ENCODE results near the gene LRRK1.

Gene LRRK1

DNA sequence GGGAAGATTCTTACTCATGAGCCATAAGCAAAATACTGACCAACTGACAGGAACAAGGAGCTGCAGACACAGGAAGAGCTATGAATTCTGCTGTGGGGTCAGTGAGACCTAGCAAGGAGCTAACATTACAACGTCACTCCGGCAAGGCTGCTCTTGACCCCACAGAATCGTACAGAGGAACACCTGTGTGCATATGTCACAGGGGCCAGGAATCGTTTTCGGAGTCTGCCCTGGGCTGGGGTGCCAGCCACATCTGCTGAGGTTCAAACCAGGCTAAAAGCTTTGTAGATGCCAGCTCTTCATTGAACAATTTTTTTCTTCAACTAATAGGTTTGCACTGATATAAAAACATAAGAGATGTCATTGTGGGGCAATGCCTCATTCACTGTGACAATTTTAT is 82.6 kb downstream of the LRRK1 start:
- no peak for DNase-seq (ENCODE audit: low read depth in 1 of 2, low spot score in 1 of 2)

DNA sequence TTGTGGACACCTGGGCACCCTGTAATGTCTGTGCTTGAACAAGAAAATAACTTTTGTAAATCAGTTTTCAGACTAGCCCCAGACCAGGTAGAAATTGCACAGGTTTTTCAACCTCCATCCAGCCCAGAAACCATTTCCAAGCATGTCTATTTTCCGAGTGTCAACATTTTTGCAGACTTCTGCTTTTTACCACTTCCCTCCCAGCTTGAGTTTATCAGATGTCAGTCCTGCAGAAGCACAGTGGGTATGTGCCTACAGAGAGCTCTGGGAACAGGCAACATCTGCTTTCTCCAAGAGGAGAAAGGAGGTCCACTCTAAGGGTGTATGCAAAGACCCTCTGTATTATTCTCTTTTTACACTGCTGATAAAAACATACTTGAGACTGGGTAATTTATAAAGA is 83.9 kb downstream of the LRRK1 start:
- no peak for DNase-seq (ENCODE audit: low read depth in 1 of 2, low spot score in 1 of 2)

DNA sequence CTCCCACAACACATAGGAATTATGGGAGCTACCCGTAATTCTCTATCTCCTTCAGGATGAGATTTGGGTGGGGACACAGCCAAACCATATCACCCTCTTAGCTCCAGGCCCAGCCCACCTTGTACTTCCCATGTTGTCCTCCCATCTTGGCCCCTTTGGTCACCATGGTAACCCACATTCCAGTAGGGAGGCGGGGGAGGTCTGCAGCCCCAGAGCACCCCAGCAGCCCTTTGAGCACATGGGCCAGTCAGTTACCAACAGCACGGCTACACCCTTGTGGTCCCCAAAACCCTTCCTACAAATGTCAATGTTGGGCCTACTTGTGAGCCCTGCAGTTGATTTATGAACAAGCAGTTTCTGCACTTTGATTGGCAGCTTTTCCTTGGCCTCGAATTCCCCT is 84.5 kb downstream of the LRRK1 start:
- DNase-seq (ENCODE audit: low read depth in 1 of 2, low spot score in 1 of 2), result no peak

DNA sequence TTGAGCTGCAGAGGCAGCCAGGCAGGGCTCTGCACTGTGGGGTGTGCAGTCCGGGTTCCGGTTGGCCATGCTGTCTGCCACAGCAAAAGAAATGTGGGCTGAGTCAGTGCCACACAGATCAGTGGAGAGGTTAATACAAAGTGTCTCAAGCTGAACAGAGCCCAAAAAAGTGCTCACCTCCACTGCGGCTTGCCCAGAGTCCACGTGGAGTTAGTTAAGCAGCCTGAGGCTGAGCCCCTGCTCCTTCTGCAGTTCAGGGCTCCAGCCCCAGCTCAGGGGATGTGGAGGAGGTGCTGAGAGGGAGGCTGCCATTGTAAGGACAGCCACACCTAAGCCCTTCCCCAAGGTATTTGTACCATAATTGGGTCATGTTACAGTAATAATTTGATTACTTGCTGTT is 85.3 kb downstream of the LRRK1 start:
- no peak for DNase-seq (ENCODE audit: low read depth in 1 of 2, low spot score in 1 of 2)

DNA sequence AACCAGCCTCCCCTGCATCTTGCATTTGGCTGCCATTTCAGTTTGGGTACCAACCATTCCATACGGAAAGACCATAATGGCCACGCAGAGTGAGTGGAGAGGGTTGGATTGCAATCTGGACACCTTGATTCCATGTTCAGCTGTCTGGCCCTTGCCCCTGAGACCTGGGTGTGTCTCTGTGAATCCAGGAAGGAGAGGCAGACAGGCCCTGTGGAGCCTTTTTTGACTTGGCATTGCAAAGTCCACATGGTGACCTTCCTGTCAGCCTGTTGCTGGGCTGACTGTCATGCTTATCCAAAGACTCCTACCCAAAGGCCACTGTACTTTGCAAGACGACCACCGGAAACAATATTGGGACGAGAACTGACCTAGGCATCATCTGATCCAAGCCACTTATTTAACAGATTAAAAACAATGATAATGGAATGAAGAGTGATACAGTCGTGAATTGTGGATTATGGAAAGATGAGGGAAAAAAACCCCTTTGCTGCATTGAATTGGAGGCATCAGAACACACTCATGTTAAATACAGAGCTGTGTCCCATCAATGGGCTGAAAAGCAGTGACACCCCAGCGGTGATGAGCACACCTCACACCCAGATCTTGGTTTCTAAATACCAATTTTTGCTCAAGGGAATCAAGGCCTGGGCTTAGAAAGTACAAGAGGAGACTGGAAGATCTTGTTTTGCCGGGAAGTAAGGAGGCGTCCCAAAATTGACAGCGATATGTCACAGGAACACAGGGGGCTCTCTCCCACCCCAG is 86.0 kb downstream of the LRRK1 start:
- DNase-seq (ENCODE audit: low read depth in 1 of 2, low spot score in 1 of 2), result no peak

DNA sequence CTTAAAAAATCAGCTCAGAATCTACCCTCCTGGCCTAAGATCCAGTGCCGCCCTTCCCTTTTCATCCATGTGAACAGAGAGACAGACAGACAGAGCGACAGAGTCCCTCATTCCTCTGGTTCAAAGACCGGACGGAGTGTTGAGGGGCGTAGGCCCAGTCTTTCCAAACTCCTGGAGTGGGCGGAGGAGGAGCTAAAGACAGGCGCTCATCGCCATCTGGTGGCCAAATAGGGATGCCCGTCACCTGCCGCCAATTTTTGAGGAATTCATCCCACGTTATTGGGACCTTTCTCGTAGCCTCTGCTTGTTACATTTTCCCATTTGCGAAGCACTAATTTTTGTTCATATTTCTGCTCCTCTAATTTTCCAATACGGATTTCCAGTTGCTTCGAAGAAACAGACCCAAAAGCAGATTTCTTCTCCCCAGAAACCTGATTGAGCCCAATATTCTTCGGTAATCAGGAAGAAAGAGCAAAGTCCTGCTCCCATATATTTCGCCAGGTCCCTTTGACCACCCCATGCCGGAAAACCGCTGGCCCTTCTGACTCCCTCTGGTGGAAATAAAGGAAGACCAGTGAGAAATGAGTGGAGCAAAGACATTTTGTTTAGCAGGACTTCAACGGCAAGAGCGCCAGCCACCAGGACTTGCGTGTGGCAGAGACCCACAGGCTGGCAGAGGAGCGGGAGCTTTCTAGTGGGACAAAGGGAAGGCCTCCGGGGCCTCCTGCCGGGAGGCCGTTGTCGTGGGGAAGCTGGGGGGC is 88.0 kb downstream of the LRRK1 start:
- peak; percentile 25 to 49 for DNase-seq (ENCODE audit: low read depth in 1 of 2, low spot score in 1 of 2)

DNA sequence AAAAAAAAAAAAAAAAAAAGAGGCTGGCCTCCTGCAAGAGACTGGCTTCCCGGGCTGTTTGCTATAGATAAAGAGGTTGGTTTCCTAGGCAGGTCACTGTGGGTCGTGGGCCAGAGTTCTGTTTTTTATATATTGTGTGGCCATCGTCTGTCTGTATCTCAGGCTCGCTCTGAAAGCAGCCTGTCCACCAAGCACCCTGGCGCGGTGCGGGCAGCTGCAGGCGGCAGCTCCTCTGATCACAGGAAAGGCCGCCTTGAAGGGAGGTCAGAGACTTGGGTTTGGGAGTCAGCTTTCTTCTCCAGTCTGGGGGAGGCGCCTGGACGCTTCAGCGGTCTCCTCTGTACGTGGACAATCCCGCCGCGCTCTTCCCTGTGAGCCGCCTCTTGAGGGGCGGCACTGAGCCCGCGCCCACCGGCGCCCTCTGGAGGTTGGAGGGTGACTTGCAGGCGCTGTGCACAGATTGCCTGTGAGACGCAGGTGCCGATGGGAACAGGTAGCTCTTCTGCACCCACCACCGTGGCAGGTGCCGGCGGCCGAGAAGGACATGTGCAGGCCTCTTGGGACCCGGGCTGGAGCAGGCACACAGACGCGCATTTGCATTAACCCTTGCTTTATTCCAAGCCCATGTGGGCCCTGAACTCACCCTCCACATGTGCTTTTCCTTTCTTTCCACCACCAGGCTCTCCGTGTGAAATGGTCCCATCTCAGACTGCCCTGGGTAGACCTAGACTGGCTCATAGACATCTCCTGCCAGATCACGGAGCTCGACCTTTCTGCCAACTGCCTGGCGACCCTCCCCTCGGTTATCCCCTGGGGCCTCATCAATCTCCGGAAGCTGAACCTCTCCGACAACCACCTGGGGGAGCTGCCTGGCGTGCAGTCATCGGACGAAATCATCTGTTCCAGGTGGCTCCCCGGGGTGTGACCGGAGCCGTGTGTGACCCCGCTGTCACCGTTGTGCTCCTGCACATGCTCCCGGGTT is 89.3 kb downstream of the LRRK1 start:
- peak; percentile 76 to 85 for DNase-seq (ENCODE audit: low read depth in 1 of 2, low spot score in 1 of 2)

DNA sequence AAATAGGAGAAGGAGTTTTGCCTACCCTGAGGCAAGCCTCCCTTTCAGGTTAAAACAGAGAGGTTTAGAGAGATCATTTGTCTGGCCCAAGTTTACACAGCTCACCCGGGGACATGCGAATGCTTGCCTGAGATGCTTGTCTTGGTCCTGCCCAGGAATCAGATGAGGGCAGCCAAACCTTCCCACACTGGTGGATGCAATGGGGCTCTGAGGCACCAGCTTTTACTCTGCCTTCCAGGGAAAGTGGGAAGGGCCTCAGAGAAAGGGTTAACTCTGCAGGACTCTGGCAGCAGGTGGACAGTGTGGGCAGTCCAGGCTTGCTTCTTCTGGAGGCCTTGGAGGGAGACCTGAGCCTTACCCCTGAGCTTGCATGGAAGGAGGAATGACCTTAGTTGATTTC is 90.0 kb downstream of the LRRK1 start:
- no peak for DNase-seq (ENCODE audit: low read depth in 1 of 2, low spot score in 1 of 2)

DNA sequence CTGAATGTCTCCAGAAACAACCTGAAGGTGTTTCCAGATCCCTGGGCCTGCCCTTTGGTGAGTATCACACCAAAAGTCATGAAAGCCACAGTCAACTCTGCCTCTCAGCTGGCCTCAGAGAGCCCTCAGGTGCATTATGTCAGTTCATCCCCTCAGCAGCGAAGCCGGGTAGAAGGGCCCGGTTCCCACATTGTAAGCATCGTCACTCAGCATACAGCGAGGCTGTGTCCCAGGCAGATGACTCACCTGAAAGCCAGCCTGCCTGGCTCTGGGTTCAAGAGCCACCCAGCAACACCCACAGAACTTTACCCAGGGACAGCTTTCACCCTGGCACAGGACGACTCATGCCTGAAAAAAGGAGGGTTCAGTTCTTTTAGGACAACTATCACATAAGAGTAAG is 91.6 kb downstream of the LRRK1 start:
- DNase-seq (ENCODE audit: low read depth in 1 of 2, low spot score in 1 of 2), result no peak

DNA sequence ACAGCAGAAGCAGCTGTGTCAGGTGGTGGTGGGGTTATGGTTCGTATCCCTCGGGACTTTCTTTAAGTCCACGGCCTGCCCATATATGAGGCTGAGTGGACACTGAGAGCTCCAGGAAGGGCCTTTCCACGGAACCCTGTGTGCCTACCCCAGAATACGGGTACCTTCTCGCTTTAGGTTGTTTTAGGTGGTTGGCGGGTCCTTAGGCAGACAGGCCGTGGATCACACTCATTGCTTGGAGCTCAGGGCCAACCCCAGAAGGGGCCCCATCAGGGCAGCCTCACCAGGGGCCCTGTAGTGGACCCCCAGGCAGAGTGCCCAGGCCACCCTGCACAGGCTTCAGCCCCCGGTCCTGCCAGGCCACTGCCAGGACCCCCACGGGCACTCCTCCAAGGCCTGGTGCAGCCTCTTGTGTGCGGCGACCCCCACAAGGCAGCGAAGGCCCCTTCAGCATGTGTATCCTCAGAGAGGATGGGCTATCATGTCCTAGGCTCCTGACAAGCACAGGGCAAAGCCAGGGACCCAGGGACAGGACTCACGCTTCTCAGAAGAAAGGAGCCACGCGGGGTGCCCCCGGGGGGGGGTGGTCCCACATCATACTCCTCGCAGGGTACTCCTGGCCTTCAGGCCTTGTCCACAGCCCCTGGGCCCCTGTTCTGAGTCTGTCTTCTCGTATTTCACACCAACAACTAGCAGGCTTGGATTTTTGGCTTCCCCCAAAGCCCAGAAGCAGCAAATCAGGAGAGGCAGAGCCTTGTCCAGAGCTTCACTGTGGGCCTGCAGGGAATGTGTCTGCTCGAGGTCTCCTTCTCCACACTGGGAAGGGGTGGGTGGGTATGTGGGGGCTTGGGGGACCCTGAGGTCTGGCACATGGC is 93.4 kb downstream of the LRRK1 start:
- DNase-seq (ENCODE audit: low read depth in 1 of 2, low spot score in 1 of 2), result no peak

DNA sequence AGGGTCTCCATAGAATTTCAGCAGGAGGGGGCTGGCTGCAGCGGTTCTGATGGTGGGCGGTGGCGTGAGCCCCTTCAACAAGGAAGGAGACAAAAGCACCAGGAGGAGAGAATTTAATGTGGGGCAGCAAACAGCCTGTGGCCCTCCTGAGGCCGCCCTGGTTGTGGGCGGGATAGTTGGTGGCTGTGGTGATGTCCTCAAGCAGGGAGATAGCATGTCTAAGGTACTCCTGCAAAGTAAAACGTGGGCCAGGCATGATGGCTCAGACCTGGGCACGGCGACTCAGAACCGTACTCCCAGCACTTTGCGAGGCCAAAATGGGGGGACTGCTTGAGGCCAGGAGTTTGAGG is 94.0 kb downstream of the LRRK1 start:
- DNase-seq (ENCODE audit: low read depth in 1 of 2, low spot score in 1 of 2), result no peak

DNA sequence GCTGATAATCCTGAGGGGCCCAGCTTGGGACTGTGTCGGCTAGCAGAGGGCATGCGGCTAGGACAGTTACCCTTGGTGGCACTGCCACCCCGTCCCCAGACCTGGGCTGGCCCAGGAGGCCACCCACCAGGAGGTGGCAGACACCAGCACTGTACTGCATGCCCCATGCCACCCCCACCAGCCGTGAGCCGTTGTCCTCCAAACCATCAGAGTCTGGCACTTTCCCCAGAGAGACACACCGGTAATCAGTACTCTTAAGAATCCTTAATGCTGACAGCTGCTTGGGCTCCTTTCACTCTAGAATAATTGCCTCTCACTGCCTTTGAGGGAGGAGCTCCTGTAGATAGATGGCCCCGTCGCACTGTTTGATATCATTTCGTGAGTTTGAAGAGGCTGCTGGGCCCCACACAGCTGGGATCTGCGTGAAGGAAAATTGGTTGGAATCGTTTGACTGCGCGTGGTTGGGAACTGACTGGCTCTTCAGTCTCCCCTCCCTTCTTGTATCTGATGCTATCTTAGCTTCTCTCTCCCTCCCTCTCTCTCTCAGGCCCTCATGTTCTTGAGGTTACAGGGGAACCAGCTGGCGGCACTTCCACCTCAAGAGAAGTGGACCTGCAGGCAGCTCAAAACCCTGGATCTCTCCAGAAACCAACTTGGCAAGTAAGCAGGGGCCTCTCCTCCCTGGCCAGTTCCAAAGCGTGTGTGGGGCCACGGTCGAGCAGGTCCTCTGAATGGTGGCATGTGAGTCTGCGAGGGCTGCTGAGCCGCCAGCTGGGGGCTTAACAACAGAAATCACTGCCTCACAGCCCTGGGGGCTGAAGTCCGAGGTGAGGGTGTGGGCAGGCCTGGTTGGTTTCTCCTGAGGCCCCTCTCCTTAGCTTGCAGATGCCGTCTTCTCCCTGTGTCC is 94.9 kb downstream of the LRRK1 start:
- no peak for DNase-seq (ENCODE audit: low read depth in 1 of 2, low spot score in 1 of 2)

DNA sequence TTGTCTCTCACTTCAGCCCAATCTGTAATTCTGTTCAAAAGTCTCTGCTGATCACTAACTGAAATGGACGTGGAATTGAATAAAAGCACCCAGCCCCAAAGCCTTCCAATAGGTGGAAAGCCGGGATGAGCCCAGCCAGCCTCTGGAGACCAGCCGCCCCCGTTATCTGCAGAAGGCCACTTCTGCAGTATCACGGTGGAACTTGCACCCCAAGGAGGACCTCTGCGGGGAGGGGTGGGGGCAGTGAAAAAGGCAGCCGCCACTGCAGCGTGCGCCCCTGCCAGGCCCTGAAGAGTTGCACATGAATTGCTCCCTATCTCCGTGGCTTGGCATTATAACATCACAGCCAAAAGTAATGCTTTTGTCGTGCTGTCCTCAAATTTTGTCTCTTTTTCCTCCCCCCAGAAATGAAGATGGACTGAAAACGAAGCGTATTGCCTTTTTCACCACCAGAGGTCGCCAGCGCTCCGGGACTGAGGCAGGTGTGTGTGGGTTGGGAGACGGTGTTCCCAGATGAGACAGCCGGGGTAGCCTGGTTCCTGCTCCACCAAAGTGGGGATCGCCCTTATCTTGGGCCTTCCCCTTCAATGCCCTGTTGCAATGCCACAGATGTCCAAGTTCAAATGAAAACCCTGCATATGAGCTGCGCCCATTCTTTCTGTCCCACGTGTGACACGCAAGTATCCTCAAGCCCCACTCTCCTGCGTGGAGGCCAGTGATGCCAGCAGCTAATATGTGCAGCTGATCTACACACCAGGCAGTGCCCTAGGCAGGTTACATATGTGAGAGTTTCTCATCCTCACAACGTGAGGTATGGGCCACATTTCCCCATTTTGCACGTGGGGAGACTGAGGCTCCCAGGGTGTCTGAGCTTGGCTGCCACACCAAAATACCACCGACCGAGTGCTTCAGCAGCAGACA is 96.0 kb downstream of the LRRK1 start:
- DNase-seq (ENCODE audit: low read depth in 1 of 2, low spot score in 1 of 2), result peak; percentile 25 to 62

DNA sequence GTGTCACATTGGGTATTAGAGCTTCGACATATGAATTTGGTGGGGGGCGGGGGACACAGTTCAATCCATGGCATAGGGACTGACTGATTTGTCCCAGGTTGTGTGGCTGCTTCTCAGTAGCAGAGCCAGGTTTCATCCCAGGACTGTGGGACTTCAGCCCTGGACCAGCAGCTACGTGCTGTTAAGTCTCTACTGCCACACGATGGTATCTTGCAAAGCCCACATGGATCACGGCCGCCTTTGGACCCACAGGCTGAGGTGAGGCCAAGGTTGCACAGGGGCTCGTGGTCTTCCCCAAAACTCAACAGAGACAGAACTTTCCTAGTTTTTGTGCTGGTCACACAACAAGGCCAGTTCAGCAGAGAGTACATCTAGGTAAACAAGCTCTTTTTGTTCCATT is 97.4 kb downstream of the LRRK1 start:
- no peak for DNase-seq (ENCODE audit: low read depth in 1 of 2, low spot score in 1 of 2)

DNA sequence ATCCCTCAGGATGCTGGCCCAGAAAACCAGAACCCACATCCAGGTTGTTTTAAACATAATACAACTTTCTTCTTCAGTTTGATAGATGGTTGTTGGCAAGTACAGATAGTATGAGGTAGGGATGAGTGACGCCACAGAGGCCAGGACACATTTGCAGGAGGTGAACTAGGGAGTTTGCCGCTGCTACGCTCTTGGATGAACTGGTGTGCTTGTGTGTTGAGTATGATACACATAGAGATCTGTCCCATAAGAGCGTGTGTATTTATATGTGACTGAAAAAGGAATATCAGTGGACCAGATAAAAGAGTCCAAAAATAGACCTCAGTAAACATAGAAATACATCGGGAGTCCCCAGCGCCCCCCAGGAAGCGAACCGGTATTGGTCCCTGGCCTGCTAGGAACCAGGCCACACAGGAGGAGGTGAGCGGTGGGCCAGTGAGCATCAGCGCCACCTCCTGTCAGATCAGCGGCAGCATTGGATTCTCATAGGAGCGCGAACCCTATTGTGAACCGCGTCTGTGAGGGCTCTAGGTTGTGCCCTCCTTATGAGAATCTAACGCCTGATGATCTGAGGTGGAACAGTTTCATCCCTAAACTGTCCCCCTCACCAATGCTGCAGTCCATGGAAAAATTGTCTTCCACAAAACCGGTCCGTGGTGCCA is 98.1 kb downstream of the LRRK1 start:
- DNase-seq (ENCODE audit: low read depth in 1 of 2, low spot score in 1 of 2), result no peak

DNA sequence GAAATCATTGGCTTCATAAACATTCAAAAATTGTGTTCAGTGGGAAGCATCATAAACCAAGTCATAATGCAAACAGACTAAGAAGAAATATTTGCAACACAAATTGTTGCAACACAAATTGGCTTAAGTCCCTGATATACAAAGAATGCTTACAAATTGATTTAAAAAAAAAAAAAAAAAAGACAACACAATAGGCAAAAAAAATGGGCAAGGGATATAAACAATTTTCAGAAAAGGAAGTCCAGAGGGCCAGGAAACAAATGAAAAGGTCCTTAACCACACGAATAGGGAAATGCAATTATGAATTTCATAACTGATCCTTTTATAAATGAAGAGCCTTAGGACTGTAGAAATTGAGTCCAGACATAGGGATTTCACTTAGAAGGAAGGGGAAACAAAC is 98.9 kb downstream of the LRRK1 start:
- DNase-seq (ENCODE audit: low read depth in 1 of 2, low spot score in 1 of 2), result no peak

DNA sequence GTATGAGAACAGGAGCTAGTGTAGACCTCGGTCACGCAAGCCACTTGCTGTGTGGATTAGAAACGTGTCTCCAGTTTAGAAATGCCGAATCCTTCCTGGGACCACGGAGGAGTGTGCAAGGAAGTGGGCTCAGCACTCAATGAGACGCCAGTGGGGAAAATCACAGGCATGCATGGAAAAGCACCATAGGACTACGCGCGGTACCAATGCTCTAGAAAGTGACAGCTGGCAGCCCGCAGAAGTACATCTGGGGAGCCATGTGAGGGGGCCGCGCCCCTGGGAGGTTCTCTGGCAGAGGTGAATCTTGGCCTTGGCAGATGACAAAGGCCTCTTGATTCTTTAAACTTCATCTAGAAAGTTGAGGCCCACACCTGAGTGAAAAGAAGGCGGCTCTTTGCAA is 99.3 kb downstream of the LRRK1 start:
- no peak for DNase-seq (ENCODE audit: low read depth in 1 of 2, low spot score in 1 of 2)

DNA sequence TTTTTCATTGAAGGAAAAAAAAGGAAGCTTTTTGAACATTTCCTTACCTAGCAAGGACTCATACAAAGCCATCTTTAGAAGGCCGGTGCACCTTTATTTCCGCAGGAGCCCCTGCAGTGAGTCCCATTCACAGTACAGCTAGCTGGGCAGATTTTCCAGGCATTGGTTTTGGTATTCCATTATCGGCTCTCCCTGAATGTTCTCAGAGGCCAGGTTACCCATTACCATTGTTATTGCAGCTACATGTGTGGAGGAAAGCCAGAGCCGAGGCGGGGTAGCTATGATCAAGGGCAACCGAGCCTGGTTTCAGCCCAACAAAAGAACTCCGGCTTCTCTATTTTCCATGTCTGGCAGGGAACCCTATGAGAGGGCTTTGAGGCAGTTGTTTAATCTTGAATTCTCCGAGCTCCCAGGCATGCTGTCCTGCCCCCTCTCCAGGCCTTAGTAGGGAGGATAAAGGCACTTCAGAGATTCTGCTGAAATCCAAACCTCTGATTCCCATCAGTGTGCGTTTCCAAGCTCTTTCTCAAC is 100.3 kb downstream of the LRRK1 start:
- DNase-seq (ENCODE audit: low read depth in 1 of 2, low spot score in 1 of 2), result no peak
